GM12878 (cell line): ENCODE measurements around the gene SSPN. TPM values are rescaled to one million over a fixed set of nuclear protein-coding genes. Genes with fewer than 3 reads are reported as not detected.

Source experiments
- ATAC-seq: fragments of 200-7000 bp; cut with Tn5 transposase; 3 replicates; pipeline ENCODE4 v1.9.1; 2020; ENCODE audit warnings: mild to moderate bottlenecking, moderate library complexity
- Bru-seq: library from RNA; stranded (reverse); fragments of 400-500 nt; gene quantifications from one replicate; lab custom pipeline; 2021; lab: Mats Ljungman, UMichigan
- BruChase-seq, 2 experiments: library from RNA; stranded (reverse); fragments of 400-500 nt; gene quantifications; one replicate each; lab custom pipeline; 2021; lab: Mats Ljungman, UMichigan
- BruUV-seq: library from RNA; stranded (reverse); fragments of 400-500 nt; replicated peaks from 2 replicates; lab custom pipeline; 2021; lab: Mats Ljungman, UMichigan
- CTCF ChIA-PET: fragments of 300-600 bp; sonication (Branson Sonifier 250); formaldehyde crosslinking; extraction: SDS; loops from one replicate; lab custom pipeline; 2021; ENCODE audit warnings: inconsistent platforms; lab: Yijun Ruan, JAX
- POLR2A ChIA-PET: fragments of 350-600 bp; formaldehyde crosslinking; extraction: SDS; loops from one replicate; lab custom pipeline; 2021; ENCODE audit warnings: inconsistent platforms; lab: Charles Lee
- RAD21 ChIA-PET: fragments of 300-600 bp; sonication (Branson Sonifier 250); formaldehyde crosslinking; loops from one replicate; lab custom pipeline; 2023; ENCODE audit warnings: antibody characterized with exemption; ENCODE audit not compliant: unreplicated experiment; lab: Charles Lee
- SMC1A ChIA-PET: fragments of 300-600 bp; sonication (Branson Sonifier 250); formaldehyde crosslinking; loops from one replicate; lab custom pipeline; 2023; ENCODE audit not compliant: unreplicated experiment, uncharacterized antibody; lab: Charles Lee
- DNase-seq: peaks from one replicate; pipeline ENCODE4 v3.0.0-alpha.2; 2011; ENCODE audit warnings: low read depth, low spot score
- FAIRE-seq: peaks from 3 replicates; lab custom pipeline; 2011; peaks lifted over from hg19 to GRCh38; lab: Jason Lieb, UNC
- H2AFZ ChIP-seq: 2 replicates; pipeline ENCODE4 v1.6.0; 2011; ENCODE audit warnings: low read depth, low read length, control low read depth; ENCODE audit not compliant: control insufficient read depth
- H3K27ac ChIP-seq: 2 replicates; pipeline ENCODE4 v1.5.1; 2011; ENCODE audit warnings: control low read depth; ENCODE audit not compliant: control insufficient read depth, insufficient read depth
- H3K27me3 ChIP-seq, 2 experiments: replicated peaks in 1 of 2; 2 replicates each; pipeline versions ENCODE4 v1.6.0 to v1.6.1; 2011; ENCODE audit warnings: low read length in 1 of 2; ENCODE audit not compliant: control insufficient read depth in 2 of 2, insufficient read depth in 2 of 2
- H3K36me3 ChIP-seq, 2 experiments: 2 replicates each; pipeline ENCODE4 v1.5.1; 2011; ENCODE audit warnings: low read length in 1 of 2; ENCODE audit not compliant: control insufficient read depth in 2 of 2, insufficient read depth in 2 of 2
- H3K4me1 ChIP-seq: 2 replicates; pipeline ENCODE4 v1.6.1; 2011; ENCODE audit warnings: mild to moderate bottlenecking, low read length, moderate library complexity, mixed read lengths; ENCODE audit not compliant: control insufficient read depth, insufficient read depth
- H3K4me2 ChIP-seq: 2 replicates; pipeline ENCODE4 v1.6.0; 2011; ENCODE audit warnings: control low read depth; ENCODE audit not compliant: control insufficient read depth, insufficient read depth
- H3K4me3 ChIP-seq: fragments of 200-600 bp; sonication (generic); 2 replicates; pipeline ENCODE4 v1.5.1; 2016
- H3K79me2 ChIP-seq: 2 replicates; pipeline ENCODE4 v1.6.0; 2011; ENCODE audit warnings: low read length; ENCODE audit not compliant: control insufficient read depth, insufficient read depth
- H3K9ac ChIP-seq: 2 replicates; pipeline ENCODE4 v1.8.0; 2011; ENCODE audit warnings: low read length, control low read depth, mixed read lengths; ENCODE audit not compliant: control insufficient read depth, insufficient read depth
- H3K9me3 ChIP-seq: replicated peaks from 3 replicates; pipeline ENCODE4 v1.5.1; 2011; ENCODE audit warnings: mild to moderate bottlenecking, low read length; ENCODE audit not compliant: control insufficient read depth, insufficient read depth
- H4K20me1 ChIP-seq: 2 replicates; pipeline ENCODE4 v1.6.0; 2011; ENCODE audit not compliant: control insufficient read depth, insufficient read depth
- BMI1 ChIP-seq: fragments of 450-650 bp; IDR thresholded peaks from 2 replicates; pipeline ENCODE4 v1.6.1; 2016; ENCODE audit warnings: mild to moderate bottlenecking, moderate library complexity, borderline replicate concordance
- NFYA ChIP-seq: IDR thresholded peaks from 2 replicates; pipeline ENCODE4 v1.6.1; 2011; ENCODE audit warnings: low read depth, mild to moderate bottlenecking, low read length, improper control_type of control experiment, borderline replicate concordance
- SUPT20H ChIP-seq: IDR thresholded peaks from 2 replicates; pipeline ENCODE4 v1.6.1; 2011; ENCODE audit warnings: low read depth, mild to moderate bottlenecking, low read length, moderate library complexity, borderline replicate concordance; ENCODE audit not compliant: control insufficient read depth
- SUZ12 ChIP-seq: fragments of 200-600 bp; sonication (generic); IDR thresholded peaks from one replicate; pipeline ENCODE4 v1.6.1; 2018; ENCODE audit warnings: antibody characterized with exemption, mild to moderate bottlenecking; ENCODE audit not compliant: unreplicated experiment
- TCF12 ChIP-seq: IDR thresholded peaks from 2 replicates; pipeline ENCODE4 v1.6.1; 2011; ENCODE audit warnings: low read depth, mild to moderate bottlenecking, low read length
- WGBS: methylation state at CpG from one replicate; pipeline ENCODE4 v1.1.6; 2016; ENCODE audit warnings: low lambda C conversion rate; ENCODE audit not compliant: insufficient replicate concordance, insufficient coverage; ENCODE audit errors: missing lambda C conversion rate; 5-methylcytosine and 5-hydroxymethylcytosine counted together
- in situ Hi-C: fragments of 300-500 bp; cut with MboI; formaldehyde crosslinking; loops from 9 replicates; pipeline ENCODE4 v1.14.3; 2018; ENCODE audit warnings: mixed read lengths
- intact Hi-C: fragments of 100-400 bp; cut with micrococcal nuclease; formaldehyde crosslinking; loops from one replicate; pipeline ENCODE4 v1.14.2; 2022; ENCODE audit not compliant: unreplicated experiment
- long read RNA-seq, 2 experiments: library from polyadenylated mRNA; unstranded; transcript quantifications; one replicate each; pipeline ENCODE4 v2.0.0, GENCODE V29; 2019 to 2020
- polyA minus RNA-seq, 3 experiments: library from RNA; depleted of rRNA, polyadenylated mRNA; stranded (reverse); fragments of >200 nt; gene quantifications; 2 replicates each; pipeline ENCODE4 v1.2.3, GENCODE V29; 2011
- polyA plus RNA-seq, 11 experiments: library from polyadenylated mRNA; depleted of rRNA in 4 of 11; unstranded in 6 of 11; stranded (reverse) in 5 of 11; fragments of >200 nt; fragmentation: Nextera tagmentation in 4 of 11; fragmentation: Illumina TruSeq in 1 of 11; extraction: Ambion mirVana in 4 of 11; extraction: Trizol in 1 of 11; gene quantifications; 1 replicate in 1 of 11; 2 replicates in 10 of 11; pipeline versions ENCODE4 v1.2.1 to v1.2.3, GENCODE V29; 2011 to 2016; ENCODE audit warnings: inconsistent platforms in 2 of 11, missing spikeins in 2 of 11, low read depth in 1 of 11
- total RNA-seq, 4 experiments: library from RNA; depleted of rRNA in 3 of 4; stranded (reverse); fragments of >200 nt in 3 of 4; fragmentation: Illumina TruSeq in 1 of 4; extraction: Trizol in 1 of 4; gene quantifications; 2 replicates each; pipeline versions ENCODE4 v1.2.1 to v1.2.3, GENCODE V29; 2013 to 2021

SSPN gene, protein sequence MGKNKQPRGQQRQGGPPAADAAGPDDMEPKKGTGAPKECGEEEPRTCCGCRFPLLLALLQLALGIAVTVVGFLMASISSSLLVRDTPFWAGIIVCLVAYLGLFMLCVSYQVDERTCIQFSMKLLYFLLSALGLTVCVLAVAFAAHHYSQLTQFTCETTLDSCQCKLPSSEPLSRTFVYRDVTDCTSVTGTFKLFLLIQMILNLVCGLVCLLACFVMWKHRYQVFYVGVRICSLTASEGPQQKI
- not detected in 2 replicates for total RNA-seq (2013; cell fraction: nucleolus; rRNA removed)
- total RNA-seq (2014; rRNA removed) = 0.05 TPM in 1 of 2 replicates, not detected in the other
- 0.04 TPM in 1 of 2 replicates, not detected in the other for total RNA-seq (2014; rRNA removed; fragmentation: Illumina TruSeq; extraction: Trizol)
- 0.05 TPM in 1 of 2 replicates, not detected in the other for total RNA-seq (2021)
- polyA plus RNA-seq (2011; ENCODE audit: low read depth) = 0.18 TPM
- 0.27 and 0.41 TPM in 2 replicates for polyA plus RNA-seq (2011; rRNA removed)
- 0.23 and 0.34 TPM in 2 replicates for polyA plus RNA-seq (2011; cell fraction: cytosol; rRNA removed)
- 0.03 and 0.04 TPM in 2 replicates for polyA plus RNA-seq (2011; cell fraction: nucleus; rRNA removed)
- polyA plus RNA-seq (2012) = 0.13 and 0.39 TPM in 2 replicates
- 0.04 TPM in 1 of 2 replicates, not detected in the other for polyA plus RNA-seq (2014; fragmentation: Illumina TruSeq; extraction: Trizol)
- polyA plus RNA-seq (2014; fragmentation: Nextera tagmentation; extraction: Ambion mirVana) = under 1 TPM in 1 of 2 experiments, not detected in 1; 0.35 TPM
- polyA plus RNA-seq (2014; rRNA removed) = not detected in 2 replicates
- under 1 TPM in 1 of 2 experiments, not detected in 1; 0.28 TPM for polyA plus RNA-seq (2016; fragmentation: Nextera tagmentation; extraction: Ambion mirVana)
- polyA minus RNA-seq (2011; rRNA and poly(A)+ RNA removed) = 0.72 TPM in 1 of 2 replicates, not detected in the other
- polyA minus RNA-seq (2011; cell fraction: cytosol; rRNA and poly(A)+ RNA removed) = not detected in 2 replicates
- polyA minus RNA-seq (2011; cell fraction: nucleus; rRNA and poly(A)+ RNA removed) = 0.24 TPM in 1 of 2 replicates, not detected in the other
- Bru-seq, nascent RNA = percentile 14 among the genes with signal in this experiment
- BruChase-seq, experiment 1, labeled RNA remaining after a 6-hour chase = percentile 11 among the genes with signal in this experiment
- percentile 8 among the genes with signal in this experiment for BruChase-seq, experiment 2, labeled RNA remaining after a 2-hour chase
- long read RNA-seq, experiment 1 = 0 reads
- long read RNA-seq, experiment 2, partial matches to known transcripts = 0 of 2 reads
- long read RNA-seq, experiment 2, other reads (novel, unspliced or antisense) = 1 of 2 reads

DNA sequence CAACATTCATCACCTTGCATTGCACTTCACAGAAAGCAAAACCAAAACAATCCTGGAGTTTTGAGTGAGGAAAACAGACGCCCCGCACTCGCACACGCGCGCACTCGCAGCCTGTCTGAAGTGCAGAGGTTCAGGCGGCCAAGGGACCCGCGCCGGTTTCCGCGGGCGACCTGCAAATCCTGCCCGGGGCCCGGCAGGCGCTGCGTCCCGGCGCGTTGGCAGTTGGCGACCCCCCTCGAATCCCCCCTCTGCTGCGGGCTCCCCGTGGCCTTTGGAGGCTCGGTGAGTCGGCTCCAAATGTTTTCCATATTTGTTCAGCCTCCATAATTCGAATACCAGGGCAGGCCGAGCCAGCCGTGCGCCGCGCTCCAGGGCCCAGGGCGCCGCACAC is at the start of gene SSPN:
SSPN (plus strand) TSS at position 324 of the 391 bp plus-strand sequence. CDS start 100 bp downstream, outside the sequence.
- no peak within 1 kb of the TSS for H3K9ac ChIP-seq
- H3K4me1 ChIP-seq = no peaks in the 10 kb centered on the region
- in situ Hi-C loops (no loop called here), intact Hi-C loops (no loop called here)
- no peaks in the 10 kb centered on the region for H3K9me3 ChIP-seq
- peak within 1 kb of the TSS; percentile 59 for H2AFZ ChIP-seq
- H4K20me1 ChIP-seq = no peaks in the 10 kb centered on the region
- SMC1A ChIA-PET = interaction anchor here (0.7 to 2.9 kb wide), 12 partner anchors 8 to 211 kb away, joined by 3 to 12 read pairs (median 4); no protein-coding TSS in a partner anchor
- FAIRE-seq (no peak), DNase-seq (no peak), ATAC-seq (peak; percentile 70)
- H3K4me2 ChIP-seq = peak within 1 kb of the TSS; percentile 90
- H3K4me3 ChIP-seq = peak within 1 kb of the TSS; percentile 52; the same call in 1 of the 2 replicates
- TF ChIP-seq SUZ12 = peak; percentile 66
- 0 out of 2 replicates have a peak, but pooled peaks have one; percentile 21 for TF ChIP-seq BMI1
- TF ChIP-seq SUPT20H = no peak
- no peak for TF ChIP-seq TCF12
- no peak for TF ChIP-seq NFYA
- CTCF ChIA-PET = interaction anchor here (0.7 to 1.8 kb wide), 5 partner anchors 17 to 98 kb away, joined by 3 to 4 read pairs (median 3); no protein-coding TSS in a partner anchor
- WGBS = under 1% methylated on average over 27 of the region's 35 CpGs
- H3K79me2 ChIP-seq = no peaks in the 10 kb centered on the region
- peaks cover 4 to 6% of the 10 kb centered on the region in 2 experiments; a peak in 3 of 4 replicates for H3K27me3 ChIP-seq
- RAD21 ChIA-PET = interaction anchor here (1.2 to 2.4 kb wide), 4 partner anchors 39 to 79 kb away, joined by 4 to 6 read pairs (median 4); no protein-coding TSS in a partner anchor
- H3K36me3 ChIP-seq = no peaks in the 10 kb centered on the region
- H3K27ac ChIP-seq = no peak within 1 kb of the TSS
- POLR2A ChIA-PET = interaction anchor here (0.9 kb wide), 1 partner anchor 17 kb away, joined by 3 read pairs; no protein-coding TSS in a partner anchor
- no TSS peak for BruUV-seq
